HL-60 (cell line): ENCODE results near the gene FMN1.

ENCODE experiments used
- DNase-seq, 2 experiments: peaks; one replicate each; pipeline ENCODE4 v3.0.0-alpha.2; 2010 to 2020; ENCODE audit warnings: low read depth in 1 of 2, low spot score in 1 of 2
- H3K27ac ChIP-seq: fragments of 250-450 bp; sonication (Bioruptor Pico); replicated peaks from 2 replicates; pipeline ENCODE4 v1.5.1; 2020; ENCODE audit warnings: mild to moderate bottlenecking, moderate library complexity
- H3K27me3 ChIP-seq: fragments of 250-450 bp; sonication (Bioruptor Pico); 2 replicates; pipeline ENCODE4 v1.5.1; 2021; ENCODE audit warnings: mild to moderate bottlenecking, moderate library complexity; ENCODE audit not compliant: insufficient read depth, poor library complexity, severe bottlenecking
- H3K4me3 ChIP-seq: replicated peaks from 2 replicates; pipeline ENCODE4 v1.5.1; 2011; ENCODE audit warnings: mild to moderate bottlenecking, control low read depth, low read length; ENCODE audit not compliant: insufficient read depth
- GABPA ChIP-seq: IDR thresholded peaks from 2 replicates; pipeline ENCODE4 v1.6.1; 2012; ENCODE audit warnings: low read depth
- POLR2AphosphoS5 ChIP-seq: IDR thresholded peaks from 2 replicates; pipeline ENCODE4 v1.6.1; 2012; ENCODE audit warnings: low read depth
- SPI1 ChIP-seq: IDR thresholded peaks from 2 replicates; pipeline ENCODE4 v1.6.1; 2012; ENCODE audit warnings: low read depth, mild to moderate bottlenecking, borderline replicate concordance
- TF ChIP-seq, protein P1 (sequence below): IDR thresholded peaks from one replicate; pipeline ENCODE4 v1.5.1; 2011; ENCODE audit warnings: low read length, control low read depth, inconsistent platforms; ENCODE audit not compliant: insufficient read depth
- TF ChIP-seq, protein P2 (sequence below): IDR thresholded peaks from 2 replicates; pipeline ENCODE4 v1.6.1; 2012; ENCODE audit warnings: low read depth; ENCODE audit not compliant: insufficient replicate concordance

Gene FMN1

DNA sequence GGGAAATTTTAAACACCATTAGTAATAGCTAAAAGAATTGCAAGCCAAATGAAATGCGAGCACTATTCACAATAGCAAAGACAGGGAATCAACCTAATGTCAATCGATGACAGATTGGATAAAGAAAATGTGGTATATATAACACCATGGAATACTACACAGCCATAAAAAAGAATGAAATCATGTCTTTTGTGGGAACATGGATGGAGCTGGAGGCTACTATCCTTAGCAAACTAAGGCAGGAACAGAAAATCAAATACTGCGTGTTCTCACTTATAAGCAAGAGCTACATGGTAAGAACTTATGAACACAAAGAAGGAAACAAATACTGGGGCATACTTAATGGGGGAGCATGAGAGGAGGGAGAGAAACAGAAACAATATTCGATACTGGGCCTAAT is 85.2 kb downstream of the FMN1 start:
- TF ChIP-seq SPI1 = no peak
- no peak for TF ChIP-seq POLR2AphosphoS5
- TF ChIP-seq, protein P1, sequence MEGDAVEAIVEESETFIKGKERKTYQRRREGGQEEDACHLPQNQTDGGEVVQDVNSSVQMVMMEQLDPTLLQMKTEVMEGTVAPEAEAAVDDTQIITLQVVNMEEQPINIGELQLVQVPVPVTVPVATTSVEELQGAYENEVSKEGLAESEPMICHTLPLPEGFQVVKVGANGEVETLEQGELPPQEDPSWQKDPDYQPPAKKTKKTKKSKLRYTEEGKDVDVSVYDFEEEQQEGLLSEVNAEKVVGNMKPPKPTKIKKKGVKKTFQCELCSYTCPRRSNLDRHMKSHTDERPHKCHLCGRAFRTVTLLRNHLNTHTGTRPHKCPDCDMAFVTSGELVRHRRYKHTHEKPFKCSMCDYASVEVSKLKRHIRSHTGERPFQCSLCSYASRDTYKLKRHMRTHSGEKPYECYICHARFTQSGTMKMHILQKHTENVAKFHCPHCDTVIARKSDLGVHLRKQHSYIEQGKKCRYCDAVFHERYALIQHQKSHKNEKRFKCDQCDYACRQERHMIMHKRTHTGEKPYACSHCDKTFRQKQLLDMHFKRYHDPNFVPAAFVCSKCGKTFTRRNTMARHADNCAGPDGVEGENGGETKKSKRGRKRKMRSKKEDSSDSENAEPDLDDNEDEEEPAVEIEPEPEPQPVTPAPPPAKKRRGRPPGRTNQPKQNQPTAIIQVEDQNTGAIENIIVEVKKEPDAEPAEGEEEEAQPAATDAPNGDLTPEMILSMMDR = no peak
- TF ChIP-seq GABPA = no peak
- TF ChIP-seq, protein P2, sequence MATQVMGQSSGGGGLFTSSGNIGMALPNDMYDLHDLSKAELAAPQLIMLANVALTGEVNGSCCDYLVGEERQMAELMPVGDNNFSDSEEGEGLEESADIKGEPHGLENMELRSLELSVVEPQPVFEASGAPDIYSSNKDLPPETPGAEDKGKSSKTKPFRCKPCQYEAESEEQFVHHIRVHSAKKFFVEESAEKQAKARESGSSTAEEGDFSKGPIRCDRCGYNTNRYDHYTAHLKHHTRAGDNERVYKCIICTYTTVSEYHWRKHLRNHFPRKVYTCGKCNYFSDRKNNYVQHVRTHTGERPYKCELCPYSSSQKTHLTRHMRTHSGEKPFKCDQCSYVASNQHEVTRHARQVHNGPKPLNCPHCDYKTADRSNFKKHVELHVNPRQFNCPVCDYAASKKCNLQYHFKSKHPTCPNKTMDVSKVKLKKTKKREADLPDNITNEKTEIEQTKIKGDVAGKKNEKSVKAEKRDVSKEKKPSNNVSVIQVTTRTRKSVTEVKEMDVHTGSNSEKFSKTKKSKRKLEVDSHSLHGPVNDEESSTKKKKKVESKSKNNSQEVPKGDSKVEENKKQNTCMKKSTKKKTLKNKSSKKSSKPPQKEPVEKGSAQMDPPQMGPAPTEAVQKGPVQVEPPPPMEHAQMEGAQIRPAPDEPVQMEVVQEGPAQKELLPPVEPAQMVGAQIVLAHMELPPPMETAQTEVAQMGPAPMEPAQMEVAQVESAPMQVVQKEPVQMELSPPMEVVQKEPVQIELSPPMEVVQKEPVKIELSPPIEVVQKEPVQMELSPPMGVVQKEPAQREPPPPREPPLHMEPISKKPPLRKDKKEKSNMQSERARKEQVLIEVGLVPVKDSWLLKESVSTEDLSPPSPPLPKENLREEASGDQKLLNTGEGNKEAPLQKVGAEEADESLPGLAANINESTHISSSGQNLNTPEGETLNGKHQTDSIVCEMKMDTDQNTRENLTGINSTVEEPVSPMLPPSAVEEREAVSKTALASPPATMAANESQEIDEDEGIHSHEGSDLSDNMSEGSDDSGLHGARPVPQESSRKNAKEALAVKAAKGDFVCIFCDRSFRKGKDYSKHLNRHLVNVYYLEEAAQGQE = no peak
- no peak for DNase-seq
- Histone ChIP-seq H3K4me3 (no peak overlapping the region), H3K27me3 (peaks cover 10% of the 10 kb centered on the region), H3K27ac (no peak overlapping the region)

DNA sequence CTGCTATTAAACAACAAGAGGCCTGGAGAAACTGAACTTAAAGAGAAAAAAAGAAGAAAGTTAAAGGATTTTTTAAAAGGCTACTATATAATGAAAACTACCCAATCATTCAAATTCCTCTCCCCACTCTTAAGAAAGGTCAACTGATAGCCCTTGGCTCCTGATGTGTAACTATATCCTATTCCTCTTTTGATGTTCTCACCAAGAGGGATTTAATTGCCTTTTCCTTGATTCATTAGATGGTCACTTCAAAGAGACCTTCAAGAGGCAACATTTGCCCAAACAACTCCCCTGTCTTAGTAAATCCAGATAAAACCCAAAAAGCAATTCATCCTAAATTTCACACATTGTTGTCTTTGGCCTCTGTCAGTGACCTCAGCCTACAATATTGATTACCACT is 86.0 kb downstream of the FMN1 start:
- H3K27me3 ChIP-seq = peaks cover 10% of the 10 kb centered on the region
- no peak overlapping the region for H3K4me3 ChIP-seq
- H3K27ac ChIP-seq = no peak overlapping the region
- DNase-seq = no peak
- TF ChIP-seq GABPA = no peak
- TF ChIP-seq, protein P2 = no peak
- no peak for TF ChIP-seq POLR2AphosphoS5
- no peak for TF ChIP-seq SPI1
- TF ChIP-seq, protein P1 = no peak

DNA sequence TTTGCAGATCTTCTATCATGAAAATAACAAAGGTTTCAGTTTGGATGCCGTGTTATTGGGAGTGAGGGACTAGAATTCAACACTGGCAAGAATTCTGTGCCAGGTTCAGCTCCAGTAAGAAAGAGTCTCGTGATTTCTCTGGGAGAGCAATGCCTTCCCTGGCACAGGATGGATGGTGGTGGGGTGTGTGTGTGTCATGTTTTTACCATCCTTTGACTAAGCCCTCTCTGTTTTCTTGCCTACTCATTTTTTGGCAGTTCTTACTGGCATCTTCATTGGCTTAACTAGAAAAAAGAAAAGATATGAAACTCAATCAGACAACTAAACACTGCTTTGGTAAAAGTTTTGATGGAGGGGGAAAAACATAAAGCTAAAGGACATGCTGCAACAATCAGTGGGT is 86.6 kb downstream of the FMN1 start:
- Histone ChIP-seq H3K27ac (no peak overlapping the region), H3K27me3 (peaks cover 10% of the 10 kb centered on the region), H3K4me3 (no peak overlapping the region)
- no peak for DNase-seq
- TF ChIP-seq SPI1 (no peak), GABPA (no peak), POLR2AphosphoS5 (no peak)
- TF ChIP-seq, protein P1 = no peak
- TF ChIP-seq, protein P2 = no peak
